Liver (tissue), 9 donors: ENCODE measurements around the gene C3orf18. TPM values are rescaled to one million over a fixed set of nuclear protein-coding genes. Genes with fewer than 3 reads are reported as not detected.

ENCODE experiments used
- DNase-seq: peaks from one replicate; pipeline ENCODE4 v3.0.0-alpha.2; 2017; ENCODE audit warnings: low spot score
- H3K27ac ChIP-seq, 2 donors: one replicate each; pipeline ENCODE4 v1.7.0; 2013; ENCODE audit warnings: inconsistent platforms in 2 of 2, low read length in 2 of 2, control low read depth in 1 of 2, low read depth in 1 of 2, mild to moderate bottlenecking in 1 of 2
- H3K27me3 ChIP-seq, 4 donors: one replicate each; pipeline versions ENCODE4 v1.6.1 to v1.7.0; 2013; ENCODE audit warnings: low read length in 3 of 4, inconsistent platforms in 1 of 4, mild to moderate bottlenecking in 1 of 4, moderate library complexity in 1 of 4; ENCODE audit not compliant: control insufficient read depth in 4 of 4, insufficient read depth in 4 of 4
- H3K36me3 ChIP-seq, 4 donors: one replicate each; pipeline versions ENCODE4 v1.6.1 to v1.7.0; 2013; ENCODE audit warnings: low read length in 3 of 4, mild to moderate bottlenecking in 3 of 4, low read depth in 1 of 4, moderate library complexity in 1 of 4; ENCODE audit not compliant: control insufficient read depth in 4 of 4, insufficient read depth in 3 of 4
- H3K4me1 ChIP-seq, 4 donors: one replicate each; pipeline versions ENCODE4 v1.6.1 to v1.7.0; 2013; ENCODE audit warnings: low read length in 3 of 4, mild to moderate bottlenecking in 3 of 4, moderate library complexity in 1 of 4; ENCODE audit not compliant: control insufficient read depth in 4 of 4, insufficient read depth in 4 of 4
- H3K4me3 ChIP-seq, 3 donors: one replicate each; pipeline versions ENCODE4 v1.6.1 to v1.7.0; 2013; ENCODE audit warnings: low read length in 3 of 3, control low read depth in 1 of 3, low read depth in 1 of 3, mild to moderate bottlenecking in 1 of 3
- H3K9ac ChIP-seq, 2 donors: one replicate each; pipeline ENCODE4 v1.7.0; 2013; ENCODE audit warnings: low read length in 2 of 2, mild to moderate bottlenecking in 2 of 2, moderate library complexity in 2 of 2, control low read depth in 1 of 2, low read depth in 1 of 2
- H3K9me3 ChIP-seq, 4 donors: one replicate each; pipeline versions ENCODE4 v1.6.1 to v1.7.0; 2013; ENCODE audit warnings: low read length in 3 of 4; ENCODE audit not compliant: control insufficient read depth in 4 of 4
- FOXA2 ChIP-seq: IDR thresholded peaks from 2 replicates; pipeline ENCODE4 v1.6.1; 2016; ENCODE audit warnings: antibody characterized with exemption
- GABPA ChIP-seq, 2 donors: IDR thresholded peaks in 1 of 2; conservative IDR thresholded peaks in 1 of 2; 2 replicates each; pipeline ENCODE4 v1.6.1; 2016; ENCODE audit warnings: antibody characterized with exemption in 2 of 2, mild to moderate bottlenecking in 1 of 2, moderate library complexity in 1 of 2
- HNF4A ChIP-seq, 2 donors: conservative IDR thresholded peaks; 2 replicates each; pipeline ENCODE4 v1.6.1; 2016; ENCODE audit warnings: antibody characterized with exemption in 2 of 2, mild to moderate bottlenecking in 2 of 2
- HNF4G ChIP-seq: IDR thresholded peaks from 2 replicates; pipeline ENCODE4 v1.6.1; 2016; ENCODE audit warnings: antibody characterized with exemption
- JUND ChIP-seq, 2 donors: IDR thresholded peaks; 2 replicates each; pipeline ENCODE4 v1.6.1; 2016; ENCODE audit warnings: antibody characterized with exemption in 2 of 2
- NR2F2 ChIP-seq: IDR thresholded peaks from 2 replicates; pipeline ENCODE4 v1.6.1; 2016; ENCODE audit warnings: antibody characterized with exemption
- RXRA ChIP-seq, 2 donors: IDR thresholded peaks; 2 replicates each; pipeline ENCODE4 v1.6.1; 2017 to 2018; ENCODE audit warnings: antibody characterized with exemption in 2 of 2, mild to moderate bottlenecking in 1 of 2
- WGBS: extraction: QIAGEN DNeasy Blood & Tissue Kit; methylation state at CpG from one replicate; pipeline ENCODE4 v1.1.7; 2013; 5-methylcytosine and 5-hydroxymethylcytosine counted together
- polyA plus RNA-seq, 2 donors: library from polyadenylated mRNA; stranded (reverse) in 1 of 2; unstranded in 1 of 2; fragments of 200-250 nt in 1 of 2; fragments of >200 nt in 1 of 2; fragmentation: Nextera tagmentation in 1 of 2; extraction: Ambion mirVana in 1 of 2; gene quantifications; one replicate each; pipeline versions ENCODE4 v1.2.1 to v1.2.3, GENCODE V29; 2013 to 2015
- total RNA-seq, 2 donors: library from RNA; depleted of rRNA; stranded (reverse); fragments of >200 nt; gene quantifications; one replicate each; pipeline ENCODE4 v1.2.3, GENCODE V29; 2014
- TF ChIP-seq, protein P1 (sequence below): IDR thresholded peaks from 2 replicates; pipeline ENCODE4 v1.6.1; 2016; ENCODE audit warnings: antibody characterized with exemption, mild to moderate bottlenecking
- TF ChIP-seq, protein P2 (sequence below): fragments of 150-350 bp; IDR thresholded peaks from 2 replicates; pipeline ENCODE4 v1.5.1; 2017; ENCODE audit warnings: improper control_type of control experiment, low read depth, low read length; ENCODE audit not compliant: missing input control
- TF ChIP-seq, protein P3 (sequence below): IDR thresholded peaks from 2 replicates; pipeline ENCODE4 v1.6.1; 2016; ENCODE audit warnings: antibody characterized with exemption
- donor health status: healthy.
- donor health status: healthy.
- donor health status: healthy.
- donor health status: healthy.
- donor health status: healthy.

The C3orf18 gene
- total and polyA plus RNA-seq, 4 donors = 0.54 to 2.7 (median 1.5) TPM

DNA sequence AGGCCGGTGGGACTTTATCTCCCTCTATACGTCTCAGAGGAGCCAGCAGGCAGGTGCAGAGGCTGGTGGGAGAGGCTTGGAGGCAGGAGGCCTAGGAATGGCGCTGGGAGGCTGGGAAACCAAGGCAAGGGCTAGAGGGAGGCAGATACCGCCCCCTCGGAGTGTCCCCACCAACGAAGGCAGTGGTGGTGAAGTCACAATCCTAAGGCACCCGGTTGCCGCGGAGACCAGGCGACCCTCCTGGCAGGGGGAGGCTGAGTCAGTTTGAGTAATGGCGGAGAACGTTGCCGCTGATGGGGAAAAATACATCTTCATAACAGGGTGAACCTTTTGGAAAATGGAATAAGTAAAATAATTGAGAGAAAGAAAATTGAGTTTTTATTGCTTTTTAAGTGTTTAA is 34.2 kb downstream of the C3orf18 start (continued):
- TF ChIP-seq, protein P1, sequence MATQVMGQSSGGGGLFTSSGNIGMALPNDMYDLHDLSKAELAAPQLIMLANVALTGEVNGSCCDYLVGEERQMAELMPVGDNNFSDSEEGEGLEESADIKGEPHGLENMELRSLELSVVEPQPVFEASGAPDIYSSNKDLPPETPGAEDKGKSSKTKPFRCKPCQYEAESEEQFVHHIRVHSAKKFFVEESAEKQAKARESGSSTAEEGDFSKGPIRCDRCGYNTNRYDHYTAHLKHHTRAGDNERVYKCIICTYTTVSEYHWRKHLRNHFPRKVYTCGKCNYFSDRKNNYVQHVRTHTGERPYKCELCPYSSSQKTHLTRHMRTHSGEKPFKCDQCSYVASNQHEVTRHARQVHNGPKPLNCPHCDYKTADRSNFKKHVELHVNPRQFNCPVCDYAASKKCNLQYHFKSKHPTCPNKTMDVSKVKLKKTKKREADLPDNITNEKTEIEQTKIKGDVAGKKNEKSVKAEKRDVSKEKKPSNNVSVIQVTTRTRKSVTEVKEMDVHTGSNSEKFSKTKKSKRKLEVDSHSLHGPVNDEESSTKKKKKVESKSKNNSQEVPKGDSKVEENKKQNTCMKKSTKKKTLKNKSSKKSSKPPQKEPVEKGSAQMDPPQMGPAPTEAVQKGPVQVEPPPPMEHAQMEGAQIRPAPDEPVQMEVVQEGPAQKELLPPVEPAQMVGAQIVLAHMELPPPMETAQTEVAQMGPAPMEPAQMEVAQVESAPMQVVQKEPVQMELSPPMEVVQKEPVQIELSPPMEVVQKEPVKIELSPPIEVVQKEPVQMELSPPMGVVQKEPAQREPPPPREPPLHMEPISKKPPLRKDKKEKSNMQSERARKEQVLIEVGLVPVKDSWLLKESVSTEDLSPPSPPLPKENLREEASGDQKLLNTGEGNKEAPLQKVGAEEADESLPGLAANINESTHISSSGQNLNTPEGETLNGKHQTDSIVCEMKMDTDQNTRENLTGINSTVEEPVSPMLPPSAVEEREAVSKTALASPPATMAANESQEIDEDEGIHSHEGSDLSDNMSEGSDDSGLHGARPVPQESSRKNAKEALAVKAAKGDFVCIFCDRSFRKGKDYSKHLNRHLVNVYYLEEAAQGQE = no peak

DNA sequence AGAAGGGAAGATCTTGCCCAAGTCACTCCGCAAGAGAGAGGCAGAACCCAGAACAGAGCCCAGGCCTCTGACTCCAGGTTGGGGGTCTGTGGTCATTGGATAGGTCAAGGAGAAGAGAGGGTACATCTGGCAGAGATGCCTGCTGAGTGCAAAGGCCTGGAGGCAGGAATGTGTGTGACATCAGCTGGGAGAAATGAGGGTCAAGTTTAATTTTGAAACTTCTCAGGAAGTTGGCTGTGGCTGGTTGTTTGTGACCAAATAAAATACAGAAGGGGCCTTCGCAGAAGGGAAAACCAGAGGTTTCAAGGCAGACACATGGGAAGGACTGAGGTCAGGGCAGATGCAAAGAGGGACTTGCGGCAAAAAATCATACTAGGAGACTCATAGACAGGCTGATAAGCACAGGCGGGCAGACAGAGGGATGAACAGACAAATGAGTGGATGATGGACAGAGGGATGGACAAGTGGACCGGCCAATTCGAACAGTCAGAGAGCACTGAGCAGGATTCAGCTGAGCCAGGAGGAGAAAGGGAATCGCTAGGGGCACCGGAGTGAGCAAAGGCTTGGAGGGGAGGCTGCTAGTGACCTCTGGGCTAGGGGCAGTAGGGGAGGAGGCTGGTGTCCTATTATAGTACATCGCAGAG is 35.4 kb downstream of the C3orf18 start:
- H3K27me3 ChIP-seq = peaks cover 0 to 2% (median 0%) of the 10 kb centered on the region in 4 donors
- DNase-seq = no peak
- no peak overlapping the region for H3K27ac ChIP-seq
- H3K4me3 ChIP-seq = no peak overlapping the region
- no peaks in the 10 kb centered on the region for H3K36me3 ChIP-seq
- TF ChIP-seq, protein P2, sequence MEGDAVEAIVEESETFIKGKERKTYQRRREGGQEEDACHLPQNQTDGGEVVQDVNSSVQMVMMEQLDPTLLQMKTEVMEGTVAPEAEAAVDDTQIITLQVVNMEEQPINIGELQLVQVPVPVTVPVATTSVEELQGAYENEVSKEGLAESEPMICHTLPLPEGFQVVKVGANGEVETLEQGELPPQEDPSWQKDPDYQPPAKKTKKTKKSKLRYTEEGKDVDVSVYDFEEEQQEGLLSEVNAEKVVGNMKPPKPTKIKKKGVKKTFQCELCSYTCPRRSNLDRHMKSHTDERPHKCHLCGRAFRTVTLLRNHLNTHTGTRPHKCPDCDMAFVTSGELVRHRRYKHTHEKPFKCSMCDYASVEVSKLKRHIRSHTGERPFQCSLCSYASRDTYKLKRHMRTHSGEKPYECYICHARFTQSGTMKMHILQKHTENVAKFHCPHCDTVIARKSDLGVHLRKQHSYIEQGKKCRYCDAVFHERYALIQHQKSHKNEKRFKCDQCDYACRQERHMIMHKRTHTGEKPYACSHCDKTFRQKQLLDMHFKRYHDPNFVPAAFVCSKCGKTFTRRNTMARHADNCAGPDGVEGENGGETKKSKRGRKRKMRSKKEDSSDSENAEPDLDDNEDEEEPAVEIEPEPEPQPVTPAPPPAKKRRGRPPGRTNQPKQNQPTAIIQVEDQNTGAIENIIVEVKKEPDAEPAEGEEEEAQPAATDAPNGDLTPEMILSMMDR = peak; percentile 13
- TF ChIP-seq RXRA (IDR thresholded peaks at IDR 0.05) (no peak), FOXA2 (no peak), NR2F2 (peak; percentile 24), JUND (IDR thresholded peaks at IDR 0.05) (no peak), GABPA (IDR thresholded peaks at IDR 0.05 in 1 of 2, conservative IDR thresholded peaks at IDR 0.05 in 1 of 2) (no peak), HNF4A (conservative IDR thresholded peaks at IDR 0.05) (no peak), HNF4G (no peak)
- TF ChIP-seq, protein P1 = no peak
- TF ChIP-seq, protein P3, sequence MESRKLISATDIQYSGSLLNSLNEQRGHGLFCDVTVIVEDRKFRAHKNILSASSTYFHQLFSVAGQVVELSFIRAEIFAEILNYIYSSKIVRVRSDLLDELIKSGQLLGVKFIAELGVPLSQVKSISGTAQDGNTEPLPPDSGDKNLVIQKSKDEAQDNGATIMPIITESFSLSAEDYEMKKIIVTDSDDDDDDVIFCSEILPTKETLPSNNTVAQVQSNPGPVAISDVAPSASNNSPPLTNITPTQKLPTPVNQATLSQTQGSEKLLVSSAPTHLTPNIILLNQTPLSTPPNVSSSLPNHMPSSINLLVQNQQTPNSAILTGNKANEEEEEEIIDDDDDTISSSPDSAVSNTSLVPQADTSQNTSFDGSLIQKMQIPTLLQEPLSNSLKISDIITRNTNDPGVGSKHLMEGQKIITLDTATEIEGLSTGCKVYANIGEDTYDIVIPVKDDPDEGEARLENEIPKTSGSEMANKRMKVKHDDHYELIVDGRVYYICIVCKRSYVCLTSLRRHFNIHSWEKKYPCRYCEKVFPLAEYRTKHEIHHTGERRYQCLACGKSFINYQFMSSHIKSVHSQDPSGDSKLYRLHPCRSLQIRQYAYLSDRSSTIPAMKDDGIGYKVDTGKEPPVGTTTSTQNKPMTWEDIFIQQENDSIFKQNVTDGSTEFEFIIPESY = no peak
- 84% methylated on average over 9 of the region's 9 CpGs for WGBS
- H3K9me3 ChIP-seq = no peaks in the 10 kb centered on the region
- no peak overlapping the region for H3K9ac ChIP-seq
- no peaks in the 10 kb centered on the region for H3K4me1 ChIP-seq
